Sigmoid colon (tissue), 7 donors: ENCODE results near the gene ACADSB. TPM values are rescaled to one million over a fixed set of nuclear protein-coding genes. Genes with fewer than 3 reads are reported as not detected.

Experiments
- DNase-seq: peaks from one replicate; pipeline ENCODE4 v3.0.0-alpha.2; 2019
- H3K27ac ChIP-seq, 4 donors: fragments of 200-600 bp; sonication (generic); one replicate each; pipeline ENCODE4 v1.5.1; 2016 to 2019; ENCODE audit warnings: mild to moderate bottlenecking in 1 of 4
- H3K27me3 ChIP-seq, 3 donors: fragments of 200-600 bp; sonication (generic); one replicate each; pipeline ENCODE4 v1.5.1; 2019; ENCODE audit warnings: mild to moderate bottlenecking in 1 of 3
- H3K36me3 ChIP-seq, 4 donors: fragments of 200-600 bp; sonication (generic); one replicate each; pipeline ENCODE4 v1.5.1; 2016 to 2019
- H3K4me1 ChIP-seq, 4 donors: fragments of 200-600 bp; sonication (generic); one replicate each; pipeline ENCODE4 v1.5.1; 2017 to 2019
- H3K4me3 ChIP-seq, 4 donors: fragments of 200-600 bp; sonication (generic); one replicate each; pipeline ENCODE4 v1.5.1; 2017 to 2019; ENCODE audit warnings: mild to moderate bottlenecking in 2 of 4, moderate library complexity in 1 of 4
- H3K9me3 ChIP-seq, 4 donors: fragments of 200-600 bp in 3 of 4; sonication (generic) in 3 of 4; one replicate each; pipeline versions ENCODE4 v1.5.1 to v1.6.1; 2013 to 2019
- EP300 ChIP-seq, 4 donors: sonication (generic); formaldehyde crosslinking; IDR thresholded peaks; one replicate each; pipeline ENCODE4 v1.6.1; 2017; ENCODE audit warnings: antibody characterized with exemption in 4 of 4
- POLR2A ChIP-seq, 2 donors: fragments of 450-650 bp; IDR thresholded peaks; one replicate each; pipeline ENCODE4 v1.6.1; 2016; ENCODE audit warnings: antibody characterized with exemption in 2 of 2, mild to moderate bottlenecking in 2 of 2, moderate library complexity in 2 of 2
- POLR2AphosphoS5 ChIP-seq, 4 donors: sonication (generic); formaldehyde crosslinking; IDR thresholded peaks; one replicate each; pipeline ENCODE4 v1.6.1; 2017; ENCODE audit warnings: antibody characterized with exemption in 4 of 4
- WGBS, 2 donors: extraction: QIAGEN DNeasy Blood & Tissue Kit; methylation state at CpG; one replicate each; pipeline ENCODE4 v1.1.7; 2013; 5-methylcytosine and 5-hydroxymethylcytosine counted together
- intact Hi-C: fragments of 100-400 bp; cut with DNase I; formaldehyde crosslinking; loops from one replicate; pipeline ENCODE4 v1.15.1; 2023
- polyA plus RNA-seq, 3 donors: library from polyadenylated mRNA; stranded (reverse); fragments of 200-250 nt; gene quantifications; one replicate each; pipeline ENCODE4 v1.2.3, GENCODE V29; 2013
- total RNA-seq, 4 donors: library from RNA; depleted of rRNA; stranded (reverse); fragments of >200 nt; gene quantifications; one replicate each; pipeline ENCODE4 v1.1.0, GENCODE V29; 2016
- TF ChIP-seq, protein P1 (sequence below), 4 experiments: fragments of 450-650 bp in 3 of 4; fragments of 200-600 bp in 1 of 4; IDR thresholded peaks; one replicate each; pipeline ENCODE4 v1.5.1; 2016 to 2019; ENCODE audit warnings: antibody characterized with exemption in 4 of 4, mild to moderate bottlenecking in 3 of 4, moderate library complexity in 2 of 4
- donor health status: healthy with polysubstance abuse.
- donor health status: Bipolar disorder and iron deficiency.
- donor health status: healthy.

The ACADSB gene
- total and polyA plus RNA-seq, 7 donors = 7.6 to 18.7 (median 15.0) TPM

DNA sequence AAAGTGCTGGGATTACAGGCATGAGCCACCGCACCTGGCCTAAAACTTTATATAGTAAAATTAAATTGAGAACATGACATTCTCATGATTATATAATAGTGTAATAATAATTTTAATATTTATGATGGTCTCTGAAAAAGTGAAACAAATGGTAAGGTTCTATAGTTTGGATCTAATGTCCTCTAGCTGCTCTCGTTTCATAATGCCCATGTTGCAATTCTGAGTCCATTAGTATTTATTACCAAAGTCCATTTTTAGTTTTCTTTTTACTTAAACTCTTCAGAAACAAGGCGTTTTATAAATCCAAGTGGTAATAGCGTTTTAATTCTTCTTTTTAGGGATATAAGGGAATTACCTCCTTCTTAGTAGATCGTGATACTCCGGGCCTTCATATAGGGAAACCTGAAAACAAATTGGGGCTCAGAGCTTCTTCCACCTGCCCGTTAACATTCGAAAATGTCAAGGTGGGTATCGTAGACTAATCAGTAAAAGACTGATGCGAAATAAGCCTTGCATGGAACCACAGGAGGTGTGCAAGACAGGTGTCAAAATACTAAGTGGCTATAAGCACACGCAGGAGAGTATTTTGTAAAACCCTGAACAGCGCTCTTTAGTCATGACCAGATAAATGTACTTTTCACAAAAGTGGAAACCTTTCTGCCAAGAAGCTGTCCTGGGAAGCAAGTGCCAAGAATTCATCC lies 34.1 kb downstream of the ACADSB start:
- WGBS, 2 donors = 90% methylated on average over 12 of the region's 12 CpGs
- intact Hi-C loops = loop anchor here (5.0 kb wide), 1 partner anchor 514 kb away; no protein-coding TSS in a partner anchor
- no peak for TF ChIP-seq POLR2AphosphoS5 (IDR thresholded peaks at IDR 0.05)
- TF ChIP-seq, protein P1, sequence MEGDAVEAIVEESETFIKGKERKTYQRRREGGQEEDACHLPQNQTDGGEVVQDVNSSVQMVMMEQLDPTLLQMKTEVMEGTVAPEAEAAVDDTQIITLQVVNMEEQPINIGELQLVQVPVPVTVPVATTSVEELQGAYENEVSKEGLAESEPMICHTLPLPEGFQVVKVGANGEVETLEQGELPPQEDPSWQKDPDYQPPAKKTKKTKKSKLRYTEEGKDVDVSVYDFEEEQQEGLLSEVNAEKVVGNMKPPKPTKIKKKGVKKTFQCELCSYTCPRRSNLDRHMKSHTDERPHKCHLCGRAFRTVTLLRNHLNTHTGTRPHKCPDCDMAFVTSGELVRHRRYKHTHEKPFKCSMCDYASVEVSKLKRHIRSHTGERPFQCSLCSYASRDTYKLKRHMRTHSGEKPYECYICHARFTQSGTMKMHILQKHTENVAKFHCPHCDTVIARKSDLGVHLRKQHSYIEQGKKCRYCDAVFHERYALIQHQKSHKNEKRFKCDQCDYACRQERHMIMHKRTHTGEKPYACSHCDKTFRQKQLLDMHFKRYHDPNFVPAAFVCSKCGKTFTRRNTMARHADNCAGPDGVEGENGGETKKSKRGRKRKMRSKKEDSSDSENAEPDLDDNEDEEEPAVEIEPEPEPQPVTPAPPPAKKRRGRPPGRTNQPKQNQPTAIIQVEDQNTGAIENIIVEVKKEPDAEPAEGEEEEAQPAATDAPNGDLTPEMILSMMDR (IDR thresholded peaks at IDR 0.05) = no peak

DNA sequence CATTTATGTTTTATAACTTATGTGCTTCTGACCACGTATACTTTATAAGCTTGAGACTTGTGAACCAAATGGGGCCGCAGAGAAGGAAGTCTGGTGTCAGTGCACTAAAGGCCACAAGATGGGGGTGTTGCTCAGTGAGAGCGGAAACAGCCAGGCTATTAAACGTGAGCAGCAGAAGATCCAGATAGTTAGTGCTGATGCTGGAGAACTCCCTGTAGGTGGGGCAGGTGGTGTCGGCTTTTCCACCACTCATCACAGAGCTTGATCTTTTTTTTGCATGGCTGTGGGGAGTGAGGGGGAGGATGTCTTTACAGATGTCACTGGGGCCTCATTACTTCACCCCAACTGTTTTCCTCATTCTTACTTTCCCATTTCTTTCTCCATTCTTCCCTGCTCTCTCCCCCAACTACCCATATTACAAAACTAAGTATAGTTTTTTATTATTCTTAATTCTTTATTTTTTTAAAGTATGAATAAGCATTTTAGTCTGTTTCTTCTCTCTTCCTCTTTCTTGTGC lies 34.7 kb downstream of the ACADSB start:
- no peaks in the 10 kb centered on the region for H3K9me3 ChIP-seq
- H3K36me3 ChIP-seq = peaks cover 0 to 67% (median 13%) of the 10 kb centered on the region in 4 donors
- WGBS, 2 donors = 3 to 11% methylated on average over 5 of the region's 5 CpGs
- TF ChIP-seq, protein P1 (IDR thresholded peaks at IDR 0.05) = peak in 3 of 4 experiments; percentile 29 to 56 (median 44)
- TF ChIP-seq EP300 (IDR thresholded peaks at IDR 0.05) = no peak
- no peaks in the 10 kb centered on the region for H3K4me1 ChIP-seq
- no peak for DNase-seq
- H3K27ac ChIP-seq = no peak overlapping the region
- H3K4me3 ChIP-seq = no peak overlapping the region
- H3K27me3 ChIP-seq = no peaks in the 10 kb centered on the region
- intact Hi-C loops = loop anchor here (5.0 kb wide), 1 partner anchor 514 kb away; no protein-coding TSS in a partner anchor

More for the DNA sequence above, 34.1 kb downstream of the ACADSB start:
- no peaks in the 10 kb centered on the region for H3K27me3 ChIP-seq
- H3K4me1 ChIP-seq = no peaks in the 10 kb centered on the region
- H3K27ac ChIP-seq = no peak overlapping the region
- no peak for DNase-seq
- H3K4me3 ChIP-seq = no peak overlapping the region
- no peaks in the 10 kb centered on the region for H3K9me3 ChIP-seq
- peaks cover 0 to 67% (median 13%) of the 10 kb centered on the region in 4 donors for H3K36me3 ChIP-seq

DNA sequence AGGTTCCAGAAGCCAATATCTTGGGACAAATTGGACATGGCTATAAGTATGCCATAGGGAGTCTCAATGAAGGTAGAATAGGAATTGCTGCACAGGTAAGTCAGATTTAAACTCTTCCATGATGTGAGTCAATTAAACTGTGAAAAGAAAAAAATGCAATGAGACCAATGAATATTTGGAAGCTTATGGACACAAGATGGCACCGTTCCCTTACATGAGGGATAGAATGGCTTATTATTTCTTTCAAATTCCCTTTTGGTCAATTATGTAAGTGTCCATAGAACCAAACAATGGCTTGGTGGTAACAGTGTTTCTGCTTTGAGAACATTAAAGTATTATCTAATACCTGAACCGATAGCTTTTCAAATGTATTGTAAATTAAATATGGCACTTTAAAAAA lies 35.6 kb downstream of the ACADSB start:
- intact Hi-C loops = loop anchor here (5.0 kb wide), 1 partner anchor 513 kb away; no protein-coding TSS in a partner anchor
- no peaks in the 10 kb centered on the region for H3K9me3 ChIP-seq
- DNase-seq = no peak
- H3K36me3 ChIP-seq = peaks cover 0 to 67% (median 13%) of the 10 kb centered on the region in 4 donors
- no peak overlapping the region for H3K4me3 ChIP-seq
- WGBS, 2 donors = 87 to 92% methylated on average over 2 of the region's 2 CpGs
- no peak overlapping the region for H3K27ac ChIP-seq
- TF ChIP-seq EP300 (IDR thresholded peaks at IDR 0.05) (no peak), POLR2A (IDR thresholded peaks at IDR 0.05) (no peak), POLR2AphosphoS5 (IDR thresholded peaks at IDR 0.05) (no peak)
- TF ChIP-seq, protein P1 (IDR thresholded peaks at IDR 0.05) = no peak
- no peaks in the 10 kb centered on the region for H3K27me3 ChIP-seq
- H3K4me1 ChIP-seq = no peaks in the 10 kb centered on the region

DNA sequence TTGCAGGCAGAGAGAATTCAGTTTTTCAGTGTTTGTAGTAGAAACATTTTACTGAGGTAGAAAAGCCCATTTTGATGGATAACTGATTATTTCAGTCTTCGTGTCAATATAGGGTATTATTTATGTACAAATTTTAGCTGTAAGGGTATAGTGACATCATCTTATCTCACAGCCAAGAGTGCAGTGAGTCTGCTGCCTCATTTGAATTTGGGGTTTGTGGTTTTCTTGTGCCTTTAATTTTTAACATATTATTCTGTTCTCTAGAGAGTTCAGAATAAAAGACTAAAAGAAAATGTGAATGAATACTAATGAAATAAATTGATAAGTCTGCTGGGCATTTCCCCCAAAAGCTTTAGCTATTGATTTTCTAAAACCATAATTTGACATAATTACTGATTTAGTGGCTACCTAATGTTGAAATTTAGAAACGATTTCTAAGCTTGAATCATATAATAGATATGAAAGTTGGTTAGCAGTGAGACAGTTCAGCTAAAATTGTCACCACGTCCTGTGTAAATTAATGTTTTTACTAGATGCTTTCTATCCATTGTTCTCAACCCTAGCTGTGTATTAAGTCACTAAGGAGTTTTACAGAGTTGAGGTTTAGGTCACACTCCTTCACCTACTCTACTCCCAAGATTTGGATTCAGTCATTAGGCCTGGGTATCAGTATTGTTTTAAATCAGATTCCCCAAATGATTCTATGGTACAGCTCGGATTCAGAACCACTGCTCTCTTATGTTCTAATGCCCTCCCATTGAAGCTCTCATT lies 37.3 kb downstream of the ACADSB start:
- Histone ChIP-seq H3K27me3 (no peaks in the 10 kb centered on the region), H3K36me3 (peaks cover 0 to 71% (median 13%) of the 10 kb centered on the region in 4 donors), H3K4me3 (no peak overlapping the region), H3K27ac (no peak overlapping the region), H3K4me1 (no peaks in the 10 kb centered on the region), H3K9me3 (no peaks in the 10 kb centered on the region)
- intact Hi-C loops = no loop called here
- WGBS, 2 donors = 86 to 89% methylated on average over 4 of the region's 4 CpGs
- TF ChIP-seq POLR2A (IDR thresholded peaks at IDR 0.05) (no peak), POLR2AphosphoS5 (IDR thresholded peaks at IDR 0.05) (no peak), EP300 (IDR thresholded peaks at IDR 0.05) (no peak)
- TF ChIP-seq, protein P1 (IDR thresholded peaks at IDR 0.05) = no peak
- DNase-seq = no peak
